Transverse colon (tissue), 4 donors: ENCODE results near the gene OLFM1. TPM values are rescaled to one million over a fixed set of nuclear protein-coding genes. Genes with fewer than 3 reads are reported as not detected.

Source experiments
- DNase-seq: peaks from one replicate; pipeline ENCODE4 v3.0.0-alpha.2; 2019
- H3K27ac ChIP-seq, 4 donors: fragments of 200-600 bp; sonication (generic); 2 replicates each; pipeline ENCODE4 v1.5.1; 2016 to 2018; ENCODE audit warnings: inconsistent platforms in 4 of 4
- H3K27me3 ChIP-seq: fragments of 200-600 bp; sonication (generic); 2 replicates; pipeline ENCODE4 v1.5.1; 2017; ENCODE audit warnings: inconsistent platforms
- H3K36me3 ChIP-seq, 4 donors: fragments of 200-600 bp; sonication (generic); 2 replicates each; pipeline ENCODE4 v1.5.1; 2017 to 2019; ENCODE audit warnings: inconsistent platforms in 4 of 4
- H3K4me1 ChIP-seq, 4 donors: fragments of 200-600 bp; sonication (generic); 2 replicates each; pipeline ENCODE4 v1.5.1; 2017 to 2020; ENCODE audit warnings: inconsistent platforms in 4 of 4
- H3K4me3 ChIP-seq, 4 donors: fragments of 200-600 bp; sonication (generic); 1 replicate in 1 of 4; 2 replicates in 3 of 4; pipeline versions ENCODE4 v1.5.1 to v1.6.1; 2017 to 2019; ENCODE audit warnings: inconsistent platforms in 4 of 4
- H3K9me3 ChIP-seq, 2 donors: fragments of 200-600 bp; sonication (generic); 2 replicates each; pipeline ENCODE4 v1.5.1; 2017 to 2019; ENCODE audit warnings: inconsistent platforms in 2 of 2
- EP300 ChIP-seq: sonication (generic); formaldehyde crosslinking; IDR thresholded peaks from one replicate; pipeline ENCODE4 v1.6.1; 2017; ENCODE audit warnings: antibody characterized with exemption, low read depth
- POLR2A ChIP-seq: fragments of 450-650 bp; IDR thresholded peaks from one replicate; pipeline ENCODE4 v1.6.1; 2016; ENCODE audit warnings: antibody characterized with exemption, mild to moderate bottlenecking, moderate library complexity
- POLR2AphosphoS5 ChIP-seq, 3 donors: sonication (generic); formaldehyde crosslinking; IDR thresholded peaks; one replicate each; pipeline ENCODE4 v1.6.1; 2016; ENCODE audit warnings: antibody characterized with exemption in 3 of 3
- WGBS, 2 donors: methylation state at CpG; one replicate each; pipeline ENCODE4 v1.1.5; 2018; ENCODE audit warnings: low coverage in 1 of 2; 5-methylcytosine and 5-hydroxymethylcytosine counted together
- in situ Hi-C, 4 donors: fragments of 200-750 bp; cut with MboI; loops; one replicate each; pipeline versions ENCODE4 v1.15.0 to v1.15.1; 2017; ENCODE audit warnings: low sequenced_read_pairs in 3 of 4, low pct_ligation_motif_present in 1 of 4, low pct_unique_long_range_greater_than_20kb in 1 of 4
- intact Hi-C: fragments of 100-400 bp; cut with DNase I; formaldehyde crosslinking; loops from one replicate; pipeline ENCODE4 v1.15.1; 2023; ENCODE audit warnings: low total_unique reads
- total RNA-seq, 4 donors: library from RNA; depleted of rRNA; stranded (reverse); fragments of >200 nt; gene quantifications; one replicate each; pipeline ENCODE4 v1.1.0, GENCODE V29; 2016
- TF ChIP-seq, protein P1 (sequence below), 5 experiments: fragments of 200-600 bp in 3 of 5; fragments of 450-650 bp in 2 of 5; sonication (generic) in 3 of 5; IDR thresholded peaks; 1 replicate in 2 of 5; 2 replicates in 3 of 5; pipeline ENCODE4 v1.5.1; 2016 to 2017; ENCODE audit warnings: antibody characterized with exemption in 5 of 5, inconsistent platforms in 3 of 5, mild to moderate bottlenecking in 2 of 5, moderate library complexity in 1 of 5

The OLFM1 gene
- total RNA-seq, 4 donors from 2014 or later: 3.7 to 7.8 (median 4.0) TPM; not detected in 1

DNA sequence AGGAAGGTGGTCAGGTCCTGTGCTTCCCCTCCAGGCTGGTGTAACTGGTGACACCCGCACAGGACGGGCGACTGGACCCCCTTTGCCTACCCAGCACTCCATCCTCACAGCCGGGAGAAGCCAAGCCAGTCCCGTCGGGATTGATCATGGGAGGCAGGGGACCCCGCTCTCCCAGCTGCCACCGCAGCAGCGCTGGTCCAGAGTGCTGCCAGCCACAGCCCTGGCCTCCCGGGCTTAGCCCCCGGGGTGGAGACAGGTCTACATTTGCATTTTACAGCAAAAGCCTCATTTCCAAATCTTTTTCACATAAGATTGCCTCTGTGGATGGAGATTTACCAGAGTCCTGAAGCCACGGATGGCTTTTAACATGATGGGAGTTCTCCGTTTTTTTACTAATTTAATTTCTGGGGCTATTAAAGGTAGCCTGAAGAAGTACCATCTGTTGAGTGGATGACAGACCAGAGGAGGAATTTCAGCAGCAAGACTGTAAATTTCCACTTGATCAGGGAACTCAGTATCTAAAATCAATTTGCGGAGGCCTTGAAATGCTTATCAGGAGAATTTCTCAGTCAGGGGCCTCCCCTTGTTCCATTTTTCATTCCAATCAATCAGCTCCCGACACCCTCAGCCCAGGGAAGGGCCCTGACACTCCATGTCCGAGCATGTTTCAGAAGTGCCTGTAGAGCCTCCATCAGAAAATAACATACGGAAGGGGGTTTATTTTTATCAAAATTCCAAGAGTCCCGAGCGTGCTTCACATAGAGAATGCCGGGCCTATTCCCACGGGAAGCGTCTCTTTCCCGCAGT is 80.6 kb downstream of the OLFM1 start:
- H3K4me3 ChIP-seq: no peak overlapping the region
- H3K27me3 ChIP-seq: peaks cover 19% of the 10 kb centered on the region
- intact Hi-C loops (no loop called here), in situ Hi-C loops (no loop called here)
- H3K36me3 ChIP-seq: no peaks in the 10 kb centered on the region
- no peak for DNase-seq
- H3K4me1 ChIP-seq: no peaks in the 10 kb centered on the region
- no peak overlapping the region for H3K27ac ChIP-seq
- 84 to 88% methylated on average over 3 to 19 of the region's 23 CpGs for WGBS, 2 donors
- H3K9me3 ChIP-seq: no peaks in the 10 kb centered on the region
- no peak for TF ChIP-seq POLR2A
- TF ChIP-seq POLR2AphosphoS5 (IDR thresholded peaks at IDR 0.05): no peak
- TF ChIP-seq EP300: no peak
- TF ChIP-seq, protein P1, sequence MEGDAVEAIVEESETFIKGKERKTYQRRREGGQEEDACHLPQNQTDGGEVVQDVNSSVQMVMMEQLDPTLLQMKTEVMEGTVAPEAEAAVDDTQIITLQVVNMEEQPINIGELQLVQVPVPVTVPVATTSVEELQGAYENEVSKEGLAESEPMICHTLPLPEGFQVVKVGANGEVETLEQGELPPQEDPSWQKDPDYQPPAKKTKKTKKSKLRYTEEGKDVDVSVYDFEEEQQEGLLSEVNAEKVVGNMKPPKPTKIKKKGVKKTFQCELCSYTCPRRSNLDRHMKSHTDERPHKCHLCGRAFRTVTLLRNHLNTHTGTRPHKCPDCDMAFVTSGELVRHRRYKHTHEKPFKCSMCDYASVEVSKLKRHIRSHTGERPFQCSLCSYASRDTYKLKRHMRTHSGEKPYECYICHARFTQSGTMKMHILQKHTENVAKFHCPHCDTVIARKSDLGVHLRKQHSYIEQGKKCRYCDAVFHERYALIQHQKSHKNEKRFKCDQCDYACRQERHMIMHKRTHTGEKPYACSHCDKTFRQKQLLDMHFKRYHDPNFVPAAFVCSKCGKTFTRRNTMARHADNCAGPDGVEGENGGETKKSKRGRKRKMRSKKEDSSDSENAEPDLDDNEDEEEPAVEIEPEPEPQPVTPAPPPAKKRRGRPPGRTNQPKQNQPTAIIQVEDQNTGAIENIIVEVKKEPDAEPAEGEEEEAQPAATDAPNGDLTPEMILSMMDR (IDR thresholded peaks at IDR 0.05): no peak

DNA sequence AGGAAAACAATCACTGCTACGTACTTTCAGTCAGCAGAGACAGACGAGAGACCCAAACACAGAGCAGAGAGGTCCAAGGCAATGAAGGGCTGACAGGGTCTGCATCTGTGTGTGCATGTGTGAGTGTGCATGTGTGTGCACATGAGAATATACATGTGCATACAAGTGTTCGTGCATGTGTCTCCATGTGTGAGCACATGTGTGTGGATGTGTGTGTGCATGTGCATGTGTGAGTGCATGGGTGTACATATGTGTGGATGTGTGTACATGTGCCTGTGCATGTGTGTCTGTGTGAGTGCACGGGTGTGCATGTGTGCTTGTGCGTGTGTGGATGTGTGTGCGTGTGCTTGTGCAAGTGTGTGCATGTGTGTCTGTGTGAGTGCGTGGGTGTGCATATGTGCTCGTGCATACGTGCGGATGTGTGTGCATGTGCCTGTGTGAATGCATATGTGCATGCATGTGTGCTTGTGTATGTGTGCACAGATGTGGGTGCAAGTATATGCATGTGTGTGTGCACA is 82.3 kb downstream of the OLFM1 start:
- Histone ChIP-seq H3K9me3 (no peaks in the 10 kb centered on the region), H3K36me3 (no peaks in the 10 kb centered on the region), H3K27me3 (peaks cover 13% of the 10 kb centered on the region), H3K4me3 (no peak overlapping the region), H3K4me1 (no peaks in the 10 kb centered on the region), H3K27ac (no peak overlapping the region)
- DNase-seq: no peak
- no peak for TF ChIP-seq POLR2A
- TF ChIP-seq EP300: no peak
- WGBS, 2 donors: 77 to 81% methylated on average over 3 to 10 of the region's 10 CpGs
- intact Hi-C loops (no loop called here), in situ Hi-C loops (no loop called here)

DNA sequence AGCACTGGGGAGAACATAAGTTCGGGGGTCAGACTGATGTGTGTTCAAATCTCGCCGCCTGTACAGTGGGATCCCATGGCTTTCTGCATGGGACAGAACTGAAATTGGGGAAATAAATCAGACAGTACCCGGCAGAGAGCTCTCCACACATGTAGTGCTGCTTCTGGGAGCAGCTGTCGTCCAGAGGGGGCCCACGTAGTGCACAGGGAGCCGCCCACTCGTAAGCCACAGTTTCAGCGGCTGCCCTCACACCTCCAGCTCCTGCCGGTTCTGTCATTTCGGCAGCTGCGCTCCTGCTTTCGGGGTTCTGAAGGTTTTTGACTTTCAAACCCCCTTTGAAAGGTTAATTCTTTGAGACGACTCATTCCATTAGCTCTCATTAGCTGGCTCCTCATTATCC is 83.1 kb downstream of the OLFM1 start:
- Histone ChIP-seq H3K4me1 (no peaks in the 10 kb centered on the region), H3K9me3 (no peaks in the 10 kb centered on the region), H3K4me3 (no peak overlapping the region), H3K36me3 (no peaks in the 10 kb centered on the region), H3K27me3 (peaks cover 6% of the 10 kb centered on the region), H3K27ac (no peak overlapping the region)
- no peak for TF ChIP-seq POLR2AphosphoS5 (IDR thresholded peaks at IDR 0.05)
- no peak for TF ChIP-seq EP300
- TF ChIP-seq POLR2A: no peak
- TF ChIP-seq, protein P1 (IDR thresholded peaks at IDR 0.05): no peak
- in situ Hi-C loops: no loop called here
- DNase-seq: no peak
- WGBS, 2 donors: 30 to 65% methylated on average over 2 to 13 of the region's 14 CpGs
- intact Hi-C loops: no loop called here

Other genes with a start within 250 kb of the OLFM1 start
- not detected for gene FCN2, start 206.9 kb upstream of the OLFM1 start, total RNA-seq
- 10 to 100 TPM in 1 of 4 donors, under 1 TPM in 1, not detected in 2; 0.41 to 13.8 TPM for gene FCN1, start 169.8 kb upstream of the OLFM1 start, total RNA-seq